NCI-H1048 (cell line): ENCODE results near the gene WASL.
"Not testable (repeated sequence)": the region's sequence is repeated elsewhere in the genome, so short reads cannot be mapped to it uniquely, and the experiment has no call there.

Experiments used
- DNase-seq: peaks from one replicate; lab custom pipeline; 2025; lab: John Stamatoyannopoulos, UW

Gene WASL

GRCh38 chr7:123748734-123749536, at the start of gene WASL:
TSS of gene WASL (minus strand) at chr7:123749003. CDS start at chr7:123748734, 269 bp downstream.
- DNase-seq, result peak; percentile 81

DNA sequence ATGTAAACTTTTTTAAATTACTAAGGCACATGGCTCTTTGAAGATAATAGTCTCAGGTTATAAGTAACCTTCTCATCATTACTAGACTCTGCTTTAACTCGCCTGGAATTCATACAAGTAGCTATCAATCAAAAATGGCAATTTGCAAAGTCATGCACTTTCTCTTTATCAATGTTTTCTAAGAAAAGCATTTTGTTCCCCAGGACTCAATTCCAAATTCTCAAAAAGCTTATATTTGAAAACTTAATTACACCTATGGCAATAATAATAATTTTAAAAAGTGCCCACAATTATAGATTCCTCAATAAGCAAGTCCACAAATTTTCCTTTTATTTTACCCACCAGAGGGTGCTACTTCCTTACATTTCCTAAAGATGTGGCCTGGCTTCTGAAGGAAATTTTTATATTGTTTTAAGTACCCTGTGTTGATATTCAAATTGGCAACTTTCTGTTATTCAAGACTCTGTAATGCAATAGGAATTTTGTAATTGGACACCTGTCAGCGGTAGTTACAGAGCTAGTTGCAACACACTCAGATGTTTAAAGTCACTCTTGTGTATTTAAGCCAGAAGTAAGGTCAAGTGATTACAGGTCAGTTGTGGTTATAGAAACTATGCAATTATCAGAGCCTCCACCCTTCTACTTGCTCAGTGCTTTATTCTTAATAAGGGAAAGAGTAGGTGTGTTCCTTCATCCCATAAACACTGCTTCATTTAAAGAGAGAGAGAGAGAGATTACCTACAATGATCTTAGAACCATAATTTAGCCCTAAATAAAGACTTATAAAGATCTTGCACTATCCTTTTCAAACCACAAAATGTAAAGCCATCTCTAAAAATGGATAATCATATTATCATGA, 49.1 kb upstream of the WASL start:
- DNase-seq, result peak; percentile 66

DNA sequence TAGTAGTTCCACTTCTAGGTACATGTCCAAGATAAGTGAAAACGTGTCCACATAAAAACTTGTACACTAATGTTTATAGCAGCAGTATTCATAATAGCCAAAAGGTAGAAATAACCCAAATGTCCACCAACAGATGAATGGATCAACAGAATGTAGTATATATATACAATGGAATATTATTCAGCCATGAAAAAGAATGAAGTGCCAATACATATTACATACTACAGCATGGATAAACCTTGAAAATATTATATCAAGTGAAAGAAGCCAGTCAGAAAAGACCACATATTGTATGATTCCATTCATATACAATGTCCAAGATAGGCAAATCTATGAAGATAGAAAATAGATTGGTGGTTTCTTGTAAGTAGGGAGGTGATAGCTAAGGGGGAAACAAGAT, 47.8 kb upstream of the WASL start:
- DNase-seq, result no peak

GRCh38 chr7:123795917-123796316, 47.1 kb upstream of the WASL start:
- no peak for DNase-seq

- DNase-seq, result not testable (repeated sequence)
Observed at GRCh38 chr7:123795116-123795515, 46.3 kb upstream of the WASL start.

- no peak for DNase-seq
Observed at GRCh38 chr7:123792547-123792946, 43.7 kb upstream of the WASL start.

- DNase-seq, result no peak
Observed at GRCh38 chr7:123791001-123791400, 42.2 kb upstream of the WASL start.

DNA sequence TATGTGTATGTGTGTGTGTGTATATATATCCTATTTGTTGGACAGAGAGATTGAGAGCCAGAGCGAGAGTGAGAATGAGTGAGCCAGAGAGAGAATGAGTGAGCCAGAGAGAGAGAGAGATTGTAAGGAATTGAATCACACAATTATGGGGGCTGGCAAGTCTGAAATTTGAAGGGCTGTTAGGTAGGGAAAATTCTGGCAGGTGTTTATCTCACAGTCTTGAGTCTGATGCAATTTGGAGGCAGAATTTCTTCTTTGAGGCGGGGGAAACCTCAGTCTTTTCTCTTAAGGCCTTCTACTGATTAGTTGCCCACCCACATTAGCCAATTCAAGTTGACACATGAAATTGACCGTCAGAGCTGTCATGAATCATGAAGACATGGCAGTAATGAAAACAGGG, 41.0 kb upstream of the WASL start:
- DNase-seq, result no peak

GRCh38 chr7:123789206-123789784, 40.5 kb upstream of the WASL start:
- DNase-seq, result no peak

- no peak for DNase-seq
Observed at GRCh38 chr7:123788584-123788983, 39.8 kb upstream of the WASL start.

- DNase-seq, result no peak
Observed at GRCh38 chr7:123787220-123788007, 38.6 kb upstream of the WASL start.

DNA sequence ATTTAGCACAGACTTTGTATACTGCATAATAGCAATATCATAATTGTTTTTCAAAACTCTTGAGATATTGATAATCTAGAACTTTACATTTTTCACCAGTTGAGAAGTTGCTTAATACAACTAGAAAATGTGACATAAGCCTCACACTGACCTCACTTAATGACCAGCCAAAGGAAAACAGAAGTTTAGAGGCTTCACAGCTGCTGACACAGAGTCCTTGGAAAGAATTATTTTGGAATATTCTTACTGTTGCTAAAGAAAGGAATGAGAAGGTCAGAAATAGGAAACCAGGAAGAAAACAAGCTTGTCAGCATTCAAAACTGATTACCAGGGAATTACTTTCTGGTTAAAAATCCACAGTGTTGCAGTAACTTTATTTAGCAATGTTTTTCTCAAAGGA, 35.5 kb upstream of the WASL start:
- DNase-seq, result no peak

DNA sequence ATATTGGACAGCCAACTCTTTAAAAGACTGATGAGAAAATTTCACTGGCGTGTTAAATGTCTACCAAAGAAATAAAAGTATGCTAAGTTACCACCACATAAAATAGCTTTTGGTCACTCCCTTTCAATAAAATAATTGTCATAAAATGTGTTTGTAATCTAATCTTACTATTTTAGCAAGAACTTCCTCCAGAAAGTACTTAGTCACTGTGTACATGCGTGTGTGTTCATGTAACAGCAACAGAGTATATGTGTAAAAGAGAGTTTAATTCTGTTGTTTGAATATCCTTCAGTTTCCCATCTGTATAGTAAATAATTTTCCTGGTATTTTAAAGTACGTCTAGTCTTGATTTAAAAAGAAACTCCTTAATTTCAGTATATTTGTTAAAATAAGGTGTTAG, 35.0 kb upstream of the WASL start:
- DNase-seq, result no peak

DNA sequence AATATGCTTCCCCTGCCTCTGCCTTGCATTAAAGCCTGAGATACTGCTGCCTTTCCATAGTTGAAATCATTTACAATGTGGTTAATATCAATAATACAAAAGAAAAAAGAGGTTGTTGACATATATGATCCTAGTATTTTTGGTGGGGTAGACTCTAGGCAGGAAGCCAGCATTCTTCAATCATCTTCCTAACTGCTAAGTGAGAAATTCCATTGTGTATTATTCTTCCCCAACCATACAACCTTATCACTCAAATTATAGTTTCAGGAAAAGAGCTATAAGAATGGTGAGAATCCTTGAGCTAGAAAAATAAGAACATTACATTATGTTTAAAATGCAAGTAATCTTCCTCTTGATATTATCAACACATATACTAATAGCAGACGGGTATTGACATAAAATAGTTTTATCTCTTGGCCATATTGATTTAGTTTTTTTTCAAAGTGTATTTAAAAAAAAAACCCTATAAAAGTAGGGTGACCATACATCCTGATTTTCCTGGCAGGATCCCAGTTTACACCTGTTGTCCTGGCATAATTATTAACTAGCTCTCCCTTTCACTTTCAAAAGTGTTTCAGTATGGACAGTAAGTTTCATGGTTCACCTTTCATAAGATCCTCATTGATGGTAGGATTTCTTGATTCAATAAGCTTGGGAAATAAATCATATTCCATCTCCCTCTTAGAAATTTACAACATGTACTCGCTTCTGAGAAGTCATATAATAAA, 33.4 kb upstream of the WASL start:
- DNase-seq, result no peak

DNA sequence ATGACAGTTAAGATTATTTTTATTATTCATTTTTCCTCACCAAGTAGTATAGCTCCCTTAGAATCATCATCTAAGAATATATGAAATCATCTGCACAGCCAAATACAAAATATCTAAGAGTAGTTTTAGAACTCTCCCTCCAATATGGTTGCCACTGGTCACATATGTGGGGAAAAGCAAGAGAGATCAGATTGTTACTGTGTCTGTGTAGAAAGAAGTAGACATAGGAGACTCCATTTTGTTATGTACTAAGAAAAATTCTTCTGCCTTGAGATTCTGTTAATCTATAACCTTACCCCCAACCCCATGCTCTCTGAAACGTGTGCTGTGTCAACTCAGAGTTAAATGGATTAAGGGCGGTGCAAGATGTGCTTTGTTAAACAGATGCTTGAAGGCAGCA, 31.7 kb upstream of the WASL start:
- DNase-seq, result not testable (repeated sequence)

DNA sequence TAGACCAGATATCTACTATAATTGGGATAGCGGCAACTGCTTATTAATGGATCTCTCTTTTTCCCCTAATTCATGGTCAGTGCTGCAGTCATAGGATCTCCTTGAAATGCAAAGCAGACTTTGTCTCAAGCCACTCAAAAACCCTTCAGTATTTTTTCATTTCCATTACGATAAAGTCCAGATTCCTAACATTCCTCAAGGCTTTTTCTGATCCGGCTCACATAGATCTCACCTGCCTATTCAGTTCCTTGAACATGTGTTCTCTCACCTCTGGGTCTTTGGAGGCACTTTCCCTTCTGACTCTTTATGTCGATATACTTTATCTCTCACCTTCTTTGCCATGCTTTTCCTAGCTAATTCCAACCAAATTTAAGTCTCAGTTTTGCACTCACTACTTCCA, 25.7 kb upstream of the WASL start:
- DNase-seq, result no peak

GRCh38 chr7:123773481-123773880, 24.7 kb upstream of the WASL start:
- DNase-seq, result no peak

- no peak for DNase-seq
Observed at GRCh38 chr7:123772652-123773051, 23.8 kb upstream of the WASL start.

DNA sequence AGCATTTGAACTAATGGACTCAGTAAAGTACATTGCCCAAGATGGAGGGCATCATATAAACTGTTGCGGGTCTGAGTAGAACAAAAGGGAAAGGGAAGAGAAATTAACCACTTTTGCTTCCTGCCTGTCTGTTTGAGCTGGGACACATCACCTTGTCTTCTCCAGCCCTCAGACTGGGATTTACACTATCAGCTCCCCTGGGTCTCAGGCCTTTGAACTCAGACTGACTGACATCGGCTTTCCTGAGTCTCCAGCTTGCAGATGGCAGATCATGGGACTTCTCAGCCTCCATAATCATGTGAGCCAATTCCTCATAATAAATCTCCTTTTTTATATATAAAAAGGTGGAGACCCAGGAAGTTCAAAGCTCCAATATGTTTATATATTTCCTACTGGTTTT, 23.0 kb upstream of the WASL start:
- DNase-seq, result no peak

GRCh38 chr7:123771256-123771655, 22.5 kb upstream of the WASL start:
- DNase-seq, result no peak

DNA sequence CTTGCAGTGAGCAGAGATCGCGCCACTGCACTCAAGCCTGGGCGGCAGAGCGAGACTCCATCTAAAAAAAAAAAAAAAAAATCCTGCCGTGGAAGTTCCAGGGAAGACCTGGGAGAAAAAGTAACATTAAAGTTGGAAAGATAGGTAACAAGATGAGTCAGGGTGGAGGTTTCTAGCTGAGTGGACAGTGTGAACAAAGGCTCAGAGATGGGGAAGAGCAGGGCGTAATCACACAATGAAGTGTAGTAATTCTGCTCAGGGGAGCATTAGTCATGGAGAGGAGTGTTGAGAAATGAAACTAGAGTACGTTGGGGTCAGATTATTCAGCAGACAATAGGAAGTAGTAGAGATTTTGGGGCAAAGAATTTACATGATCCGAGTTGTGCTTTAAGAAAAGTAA, 21.6 kb upstream of the WASL start:
- no peak for DNase-seq
